ENCODE measurements around the gene SEC24B. TPM values are rescaled to one million over a fixed set of nuclear protein-coding genes. Genes with fewer than 3 reads are reported as not detected.

Gene SEC24B
- total RNA-seq, 1 experiment from 2014 or later: 29.0 TPM

GRCh38 chr4:109532182-109532581 is 98.6 kb downstream of the SEC24B start:
- Mint-ChIP-seq H3K9me3 (ENCODE audit: unreplicated experiment) (no peaks in the 10 kb centered on the region), H3K27me3 (ENCODE audit: insufficient read depth, unreplicated experiment) (no peaks in the 10 kb centered on the region), H3K27ac (ENCODE audit: unreplicated experiment) (no peak overlapping the region), H3K4me3 (ENCODE audit: unreplicated experiment) (no peak overlapping the region), H3K36me3 (ENCODE audit: insufficient read depth, unreplicated experiment) (peaks cover 70% of the 10 kb centered on the region), H3K4me1 (ENCODE audit: low read depth, unreplicated experiment) (no peaks in the 10 kb centered on the region)
- Histone ChIP-seq H3K27me3 (replicated peaks; ENCODE audit: control insufficient read depth, insufficient read depth, low read length) (no peaks in the 10 kb centered on the region), H3K9me3 (no peaks in the 10 kb centered on the region), H3K36me3 (ENCODE audit: control insufficient read depth, insufficient read depth, low read length) (no peaks in the 10 kb centered on the region; the same call in 1 of the 2 replicates), H3K4me1 (no peaks in the 10 kb centered on the region), H3K4me3 (ENCODE audit: low read depth, low read length) (no peak overlapping the region)
- intact Hi-C loops (cut with micrococcal nuclease; ENCODE audit: unreplicated experiment): no loop called here
- DNase-seq: no peak
- TF ChIP-seq CTCF (IDR thresholded peaks at IDR 0.05; ENCODE audit: insufficient read depth in 1 of 2, low read depth in 1 of 2, low read length in 1 of 2, severe bottlenecking in 1 of 2, unreplicated experiment in 1 of 2): no peak
- BruUV-seq (replicated peaks): no TSS peak
- POLR2A ChIA-PET: no interaction called here
- CTCF ChIA-PET: no interaction called here

- peaks cover 31% of the 10 kb centered on the region for H3K36me3 Mint-ChIP-seq (ENCODE audit: insufficient read depth, unreplicated experiment)
- no peak overlapping the region for H3K27ac Mint-ChIP-seq (ENCODE audit: unreplicated experiment)
- no peak for DNase-seq
- POLR2A ChIA-PET: no interaction called here
- H3K4me1 Mint-ChIP-seq (ENCODE audit: low read depth, unreplicated experiment): no peaks in the 10 kb centered on the region
- H3K4me3 ChIP-seq (ENCODE audit: low read depth, low read length): no peak overlapping the region
- intact Hi-C loops (cut with micrococcal nuclease; ENCODE audit: unreplicated experiment): no loop called here
- no peaks in the 10 kb centered on the region for H3K9me3 ChIP-seq
- CTCF ChIA-PET: no interaction called here
- H3K4me3 Mint-ChIP-seq (ENCODE audit: unreplicated experiment): no peak overlapping the region
- no peaks in the 10 kb centered on the region for H3K9me3 Mint-ChIP-seq (ENCODE audit: unreplicated experiment)
- H3K36me3 ChIP-seq (ENCODE audit: control insufficient read depth, insufficient read depth, low read length): no peaks in the 10 kb centered on the region; the same call in 1 of the 2 replicates
- H3K27me3 Mint-ChIP-seq (ENCODE audit: insufficient read depth, unreplicated experiment): no peaks in the 10 kb centered on the region
- no peaks in the 10 kb centered on the region for H3K27me3 ChIP-seq (replicated peaks; ENCODE audit: control insufficient read depth, insufficient read depth, low read length)
- H3K4me1 ChIP-seq: no peaks in the 10 kb centered on the region
- no peak for TF ChIP-seq CTCF (IDR thresholded peaks at IDR 0.05; ENCODE audit: insufficient read depth in 1 of 2, low read depth in 1 of 2, low read length in 1 of 2, severe bottlenecking in 1 of 2, unreplicated experiment in 1 of 2)
- no TSS peak for BruUV-seq (replicated peaks)
Measured at GRCh38 chr4:109545401-109545800, 111.8 kb downstream of the SEC24B start.

GRCh38 chr4:109547394-109547793 is 113.8 kb downstream of the SEC24B start:
- Histone ChIP-seq H3K9me3 (no peaks in the 10 kb centered on the region), H3K4me3 (ENCODE audit: low read depth, low read length) (no peak overlapping the region), H3K27me3 (replicated peaks; ENCODE audit: control insufficient read depth, insufficient read depth, low read length) (no peaks in the 10 kb centered on the region), H3K4me1 (no peaks in the 10 kb centered on the region), H3K36me3 (ENCODE audit: control insufficient read depth, insufficient read depth, low read length) (no peaks in the 10 kb centered on the region; the same call in 1 of the 2 replicates)
- Mint-ChIP-seq H3K27ac (ENCODE audit: unreplicated experiment) (no peak overlapping the region), H3K9me3 (ENCODE audit: unreplicated experiment) (no peaks in the 10 kb centered on the region), H3K4me3 (ENCODE audit: unreplicated experiment) (no peak overlapping the region), H3K27me3 (ENCODE audit: insufficient read depth, unreplicated experiment) (no peaks in the 10 kb centered on the region), H3K36me3 (ENCODE audit: insufficient read depth, unreplicated experiment) (peaks cover 17% of the 10 kb centered on the region), H3K4me1 (ENCODE audit: low read depth, unreplicated experiment) (no peaks in the 10 kb centered on the region)
- CTCF ChIA-PET: no interaction called here
- no peak for DNase-seq
- BruUV-seq (replicated peaks): no TSS peak
- TF ChIP-seq CTCF (IDR thresholded peaks at IDR 0.05; ENCODE audit: insufficient read depth in 1 of 2, low read depth in 1 of 2, low read length in 1 of 2, severe bottlenecking in 1 of 2, unreplicated experiment in 1 of 2): no peak
- POLR2A ChIA-PET: no interaction called here
- intact Hi-C loops (cut with micrococcal nuclease; ENCODE audit: unreplicated experiment): no loop called here
